GM12878 (cell line): ENCODE measurements around the gene ROBO1. TPM values are rescaled to one million over a fixed set of nuclear protein-coding genes. Genes with fewer than 3 reads are reported as not detected.

ENCODE experiments used
- CBX5 ChIP-seq: sonication (generic); IDR thresholded peaks from 2 replicates; pipeline ENCODE4 v1.6.1; 2016; ENCODE audit warnings: low read depth, moderate library complexity, mild to moderate bottlenecking, inconsistent platforms
- E2F4 ChIP-seq: IDR thresholded peaks from 2 replicates; pipeline ENCODE4 v1.6.1; 2012; ENCODE audit warnings: low read depth, low read length, improper control_type of control experiment
- EED ChIP-seq: sonication (generic); IDR thresholded peaks from 2 replicates; pipeline ENCODE4 v1.6.1; 2016; ENCODE audit warnings: antibody characterized with exemption, low read depth
- MYB ChIP-seq: fragments of 150-350 bp; IDR thresholded peaks from 2 replicates; pipeline ENCODE4 v1.6.1; 2014; ENCODE audit warnings: mild to moderate bottlenecking, low read depth, low read length, borderline replicate concordance
- PAX5 ChIP-seq: IDR thresholded peaks from 2 replicates; pipeline ENCODE4 v1.6.1; 2011; ENCODE audit warnings: low read depth, low read length, borderline replicate concordance
- POLR2AphosphoS2 ChIP-seq: IDR thresholded peaks from 2 replicates; pipeline ENCODE4 v1.6.1; 2011; ENCODE audit warnings: low read depth, mild to moderate bottlenecking, low read length, improper control_type of control experiment, moderate library complexity
- RAD51 ChIP-seq: fragments of 450-650 bp; IDR thresholded peaks from 2 replicates; pipeline ENCODE4 v1.6.1; 2016; ENCODE audit warnings: moderate library complexity, mild to moderate bottlenecking, inconsistent platforms
- RUNX3 ChIP-seq: IDR thresholded peaks from 2 replicates; pipeline ENCODE4 v1.6.1; 2012; ENCODE audit warnings: low read length, inconsistent platforms
- SIN3A ChIP-seq: IDR thresholded peaks from 2 replicates; pipeline ENCODE4 v1.6.1; 2012; ENCODE audit warnings: low read depth, low read length, improper control_type of control experiment
- ZNF592 ChIP-seq: fragments of 450-650 bp; IDR thresholded peaks from 2 replicates; pipeline ENCODE4 v1.6.1; 2017; ENCODE audit warnings: mild to moderate bottlenecking, moderate library complexity
- polyA plus RNA-seq, 11 experiments: library from polyadenylated mRNA; depleted of rRNA in 4 of 11; unstranded in 6 of 11; stranded (reverse) in 5 of 11; fragments of >200 nt; fragmentation: Nextera tagmentation in 4 of 11; fragmentation: Illumina TruSeq in 1 of 11; extraction: Ambion mirVana in 4 of 11; extraction: Trizol in 1 of 11; gene quantifications; 1 replicate in 1 of 11; 2 replicates in 10 of 11; pipeline versions ENCODE4 v1.2.1 to v1.2.3, GENCODE V29; 2011 to 2016; ENCODE audit warnings: inconsistent platforms in 2 of 11, missing spikeins in 2 of 11, low read depth in 1 of 11
- total RNA-seq, 4 experiments: library from RNA; depleted of rRNA in 3 of 4; stranded (reverse); fragments of >200 nt in 3 of 4; fragmentation: Illumina TruSeq in 1 of 4; extraction: Trizol in 1 of 4; gene quantifications; 2 replicates each; pipeline versions ENCODE4 v1.2.1 to v1.2.3, GENCODE V29; 2013 to 2021
- TF ChIP-seq, protein P1 (sequence below): fragments of 450-650 bp; formaldehyde crosslinking; IDR thresholded peaks from 2 replicates; pipeline ENCODE4 v1.4.0; 2022; ENCODE audit warnings: mild to moderate bottlenecking, moderate library complexity
- TF ChIP-seq, protein P2 (sequence below): fragments of 450-650 bp; formaldehyde crosslinking; IDR thresholded peaks from 2 replicates; pipeline ENCODE4 v1.5.0; 2022; ENCODE audit warnings: mild to moderate bottlenecking, missing genetic modification characterization

ROBO1 gene
- total and polyA plus RNA-seq, 10 of the 15 experiments (the other 5 are each of a cell fraction or from before 2014, with no cell fraction given), result 0.29 to 46.5 (median 1.2) TPM

DNA sequence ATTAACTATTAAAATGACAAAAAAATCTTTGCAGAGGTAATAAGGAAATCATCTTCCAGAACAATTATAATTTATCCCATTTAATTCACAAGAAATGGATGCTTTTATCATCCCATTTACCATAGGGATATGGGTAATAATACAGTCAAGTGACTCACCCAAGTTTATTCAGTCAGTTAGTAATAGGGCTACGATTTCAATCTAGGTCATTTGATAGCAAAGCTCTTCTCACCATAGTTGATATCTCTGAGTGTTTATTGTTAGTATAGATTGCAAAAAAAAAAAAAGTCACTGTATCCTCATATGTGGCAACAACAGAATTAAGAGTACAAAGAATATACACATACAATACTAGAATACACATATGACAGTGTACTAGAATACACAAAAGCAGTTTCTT lies 797.1 kb downstream of the ROBO1 start (continued):
- TF ChIP-seq ZNF592, result no peak
- TF ChIP-seq, protein P1, sequence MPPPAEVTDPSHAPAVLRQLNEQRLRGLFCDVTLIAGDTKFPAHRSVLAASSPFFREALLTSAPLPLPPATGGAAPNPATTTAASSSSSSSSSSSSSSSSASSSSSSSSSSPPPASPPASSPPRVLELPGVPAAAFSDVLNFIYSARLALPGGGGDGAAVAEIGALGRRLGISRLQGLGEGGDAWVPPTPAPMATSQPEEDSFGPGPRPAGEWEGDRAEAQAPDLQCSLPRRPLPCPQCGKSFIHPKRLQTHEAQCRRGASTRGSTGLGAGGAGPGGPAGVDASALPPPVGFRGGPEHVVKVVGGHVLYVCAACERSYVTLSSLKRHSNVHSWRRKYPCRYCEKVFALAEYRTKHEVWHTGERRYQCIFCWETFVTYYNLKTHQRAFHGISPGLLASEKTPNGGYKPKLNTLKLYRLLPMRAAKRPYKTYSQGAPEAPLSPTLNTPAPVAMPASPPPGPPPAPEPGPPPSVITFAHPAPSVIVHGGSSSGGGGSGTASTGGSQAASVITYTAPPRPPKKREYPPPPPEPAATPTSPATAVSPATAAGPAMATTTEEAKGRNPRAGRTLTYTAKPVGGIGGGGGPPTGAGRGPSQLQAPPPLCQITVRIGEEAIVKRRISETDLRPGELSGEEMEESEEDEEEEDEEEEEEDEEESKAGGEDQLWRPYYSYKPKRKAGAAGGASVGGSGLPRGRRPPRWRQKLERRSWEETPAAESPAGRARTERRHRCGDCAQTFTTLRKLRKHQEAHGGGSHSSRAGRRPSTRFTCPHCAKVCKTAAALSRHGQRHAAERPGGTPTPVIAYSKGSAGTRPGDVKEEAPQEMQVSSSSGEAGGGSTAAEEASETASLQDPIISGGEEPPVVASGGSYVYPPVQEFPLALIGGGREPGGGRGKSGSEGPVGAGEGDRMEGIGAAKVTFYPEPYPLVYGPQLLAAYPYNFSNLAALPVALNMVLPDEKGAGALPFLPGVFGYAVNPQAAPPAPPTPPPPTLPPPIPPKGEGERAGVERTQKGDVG (CRISPR knock-in tag), result no peak
- no peak for TF ChIP-seq MYB
- TF ChIP-seq EED, result no peak
- TF ChIP-seq RAD51, result no peak
- TF ChIP-seq E2F4, result no peak
- no peak for TF ChIP-seq CBX5
- TF ChIP-seq POLR2AphosphoS2, result no peak
- TF ChIP-seq, protein P2, sequence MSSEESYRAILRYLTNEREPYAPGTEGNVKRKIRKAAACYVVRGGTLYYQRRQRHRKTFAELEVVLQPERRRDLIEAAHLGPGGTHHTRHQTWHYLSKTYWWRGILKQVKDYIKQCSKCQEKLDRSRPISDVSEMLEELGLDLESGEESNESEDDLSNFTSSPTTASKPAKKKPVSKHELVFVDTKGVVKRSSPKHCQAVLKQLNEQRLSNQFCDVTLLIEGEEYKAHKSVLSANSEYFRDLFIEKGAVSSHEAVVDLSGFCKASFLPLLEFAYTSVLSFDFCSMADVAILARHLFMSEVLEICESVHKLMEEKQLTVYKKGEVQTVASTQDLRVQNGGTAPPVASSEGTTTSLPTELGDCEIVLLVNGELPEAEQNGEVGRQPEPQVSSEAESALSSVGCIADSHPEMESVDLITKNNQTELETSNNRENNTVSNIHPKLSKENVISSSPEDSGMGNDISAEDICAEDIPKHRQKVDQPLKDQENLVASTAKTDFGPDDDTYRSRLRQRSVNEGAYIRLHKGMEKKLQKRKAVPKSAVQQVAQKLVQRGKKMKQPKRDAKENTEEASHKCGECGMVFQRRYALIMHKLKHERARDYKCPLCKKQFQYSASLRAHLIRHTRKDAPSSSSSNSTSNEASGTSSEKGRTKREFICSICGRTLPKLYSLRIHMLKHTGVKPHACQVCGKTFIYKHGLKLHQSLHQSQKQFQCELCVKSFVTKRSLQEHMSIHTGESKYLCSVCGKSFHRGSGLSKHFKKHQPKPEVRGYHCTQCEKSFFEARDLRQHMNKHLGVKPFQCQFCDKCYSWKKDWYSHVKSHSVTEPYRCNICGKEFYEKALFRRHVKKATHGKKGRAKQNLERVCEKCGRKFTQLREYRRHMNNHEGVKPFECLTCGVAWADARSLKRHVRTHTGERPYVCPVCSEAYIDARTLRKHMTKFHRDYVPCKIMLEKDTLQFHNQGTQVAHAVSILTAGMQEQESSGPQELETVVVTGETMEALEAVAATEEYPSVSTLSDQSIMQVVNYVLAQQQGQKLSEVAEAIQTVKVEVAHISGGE, result no peak
- no peak for TF ChIP-seq SIN3A
- TF ChIP-seq RUNX3, result no peak
- TF ChIP-seq PAX5, result no peak
